Astrocyte (in vitro differentiated cells and primary cell): Measurements from ENCODE around the gene CROCC2. TPM values are rescaled to one million over a fixed set of nuclear protein-coding genes. Genes with fewer than 3 reads are reported as not detected.

Experiments
- DNase-seq: peaks from one replicate; pipeline ENCODE4 v3.0.0-alpha.2; 2010; ENCODE audit warnings: low read depth
- FAIRE-seq: peaks from 2 replicates; lab custom pipeline; 2011; peaks lifted over from hg19 to GRCh38; lab: Jason Lieb, UNC
- H2AFZ ChIP-seq: 2 replicates; pipeline ENCODE4 v1.6.0; 2012; ENCODE audit warnings: low read depth, low read length, inconsistent platforms
- H3K27ac ChIP-seq: 2 replicates; pipeline ENCODE4 v1.5.1; 2011; ENCODE audit warnings: low read depth, low read length, inconsistent platforms
- H3K27me3 ChIP-seq: 2 replicates; pipeline ENCODE4 v1.6.0; 2011; ENCODE audit warnings: low read length, inconsistent platforms; ENCODE audit not compliant: insufficient read depth
- H3K36me3 ChIP-seq: 2 replicates; pipeline ENCODE4 v1.5.1; 2011; ENCODE audit warnings: low read length, inconsistent platforms; ENCODE audit not compliant: insufficient read depth
- H3K4me1 ChIP-seq: 2 replicates; pipeline ENCODE4 v1.5.1; 2011; ENCODE audit warnings: low read length, inconsistent platforms; ENCODE audit not compliant: insufficient read depth
- H3K4me2 ChIP-seq: 2 replicates; pipeline ENCODE4 v1.6.0; 2012; ENCODE audit warnings: low read length, inconsistent platforms
- H3K4me3 ChIP-seq: 2 replicates; pipeline ENCODE4 v1.5.1; 2011; ENCODE audit warnings: low read depth, mild to moderate bottlenecking, low read length, inconsistent platforms; ENCODE audit not compliant: insufficient read depth
- H3K79me2 ChIP-seq: 2 replicates; pipeline ENCODE4 v1.6.0; 2012; ENCODE audit warnings: mild to moderate bottlenecking, low read length, inconsistent platforms; ENCODE audit not compliant: insufficient read depth
- H3K9ac ChIP-seq: 2 replicates; pipeline ENCODE4 v1.6.0; 2012; ENCODE audit warnings: mild to moderate bottlenecking, low read length, inconsistent platforms
- H3K9me3 ChIP-seq: 2 replicates; pipeline ENCODE4 v1.5.1; 2012; ENCODE audit warnings: low read depth, mild to moderate bottlenecking, low read length, inconsistent platforms; ENCODE audit not compliant: insufficient read depth
- H4K20me1 ChIP-seq: 2 replicates; pipeline ENCODE4 v1.6.0; 2012; ENCODE audit warnings: low read length, inconsistent platforms; ENCODE audit not compliant: insufficient read depth
- H3K27ac Mint-ChIP-seq: one replicate; pipeline ENCODE4 v1.8.0; 2021; ENCODE audit warnings: mild to moderate bottlenecking, mixed read lengths; ENCODE audit not compliant: unreplicated experiment
- H3K27me3 Mint-ChIP-seq: one replicate; pipeline ENCODE4 v1.8.0; 2021; ENCODE audit warnings: low read depth, mixed read lengths; ENCODE audit not compliant: unreplicated experiment
- H3K36me3 Mint-ChIP-seq: one replicate; pipeline ENCODE4 v1.8.0; 2021; ENCODE audit warnings: low read depth, mixed read lengths; ENCODE audit not compliant: unreplicated experiment
- H3K4me1 Mint-ChIP-seq: one replicate; pipeline ENCODE4 v1.8.0; 2021; ENCODE audit warnings: low read depth, mixed read lengths; ENCODE audit not compliant: unreplicated experiment
- H3K4me3 Mint-ChIP-seq: one replicate; pipeline ENCODE4 v1.8.0; 2021; ENCODE audit warnings: mild to moderate bottlenecking, moderate library complexity, mixed read lengths; ENCODE audit not compliant: unreplicated experiment
- H3K9me3 Mint-ChIP-seq: one replicate; pipeline ENCODE4 v1.8.0; 2021; ENCODE audit warnings: mild to moderate bottlenecking, mixed read lengths; ENCODE audit not compliant: unreplicated experiment
- CTCF ChIP-seq: IDR thresholded peaks from 2 replicates; pipeline ENCODE4 v1.5.1; 2011; ENCODE audit warnings: low read depth, mild to moderate bottlenecking, inconsistent platforms, low read length, moderate library complexity; ENCODE audit not compliant: insufficient read depth
- EZH2 ChIP-seq: IDR thresholded peaks from 2 replicates; pipeline ENCODE4 v1.6.1; 2012; ENCODE audit warnings: mild to moderate bottlenecking, low read length, inconsistent platforms; ENCODE audit not compliant: insufficient read depth
- total RNA-seq: library from RNA; stranded (reverse); gene quantifications from 2 replicates; pipeline ENCODE4 v1.2.1, GENCODE V29; 2021

Gene CROCC2
- total RNA-seq, 1 donor from 2014 or later, result not detected

DNA sequence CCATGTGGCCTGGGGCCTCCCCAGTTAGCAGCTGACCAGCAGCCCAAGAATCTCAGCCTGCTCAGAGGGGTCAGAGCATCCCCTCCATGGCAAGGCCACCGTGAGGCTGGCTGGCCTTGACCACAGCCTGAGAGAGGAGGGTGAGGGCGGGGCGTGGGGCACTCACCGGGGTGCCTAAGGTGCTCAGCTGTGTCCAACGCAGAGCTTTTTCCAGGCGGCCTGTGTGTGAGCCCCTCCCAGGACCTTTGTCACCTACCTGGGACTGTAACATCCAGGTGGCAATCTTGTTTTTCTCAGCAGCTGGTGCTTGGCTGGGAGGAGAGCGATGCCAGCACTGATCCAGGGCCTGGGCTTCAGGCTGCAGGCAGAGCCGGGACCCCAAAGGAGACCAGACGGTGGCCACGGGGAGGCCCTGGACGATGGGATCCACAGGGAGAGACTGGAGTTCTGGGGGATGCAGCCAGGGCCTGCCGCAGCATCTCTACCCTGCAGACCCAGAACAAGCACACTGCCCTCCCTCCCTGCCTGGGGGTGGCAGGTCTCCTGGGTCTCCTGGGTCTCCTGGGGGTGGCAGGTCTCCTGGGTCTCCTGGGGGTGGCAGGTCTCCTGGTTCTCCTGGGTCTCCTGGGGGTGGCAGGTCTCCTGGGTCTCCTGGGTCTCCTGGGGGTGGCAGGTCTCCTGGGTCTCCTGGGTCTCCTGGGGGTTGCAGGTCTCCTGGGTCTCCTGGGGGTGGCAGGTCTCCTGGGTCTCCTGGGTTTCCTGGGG lies 104.6 kb downstream of the CROCC2 start:
- Mint-ChIP-seq H3K4me3 (no peak overlapping the region), H3K9me3 (peaks cover 7% of the 10 kb centered on the region), H3K27ac (no peak overlapping the region), H3K36me3 (no peaks in the 10 kb centered on the region), H3K27me3 (peaks cover 25% of the 10 kb centered on the region), H3K4me1 (peaks cover 1% of the 10 kb centered on the region)
- Histone ChIP-seq H3K9ac (no peak overlapping the region), H3K27ac (no peak overlapping the region), H3K27me3 (no peaks in the 10 kb centered on the region), H3K4me2 (peak overlapping the region; percentile 86), H2AFZ (peak overlapping the region; percentile 74), H3K4me3 (no peak overlapping the region), H3K79me2 (peaks cover 3% of the 10 kb centered on the region), H3K36me3 (no peaks in the 10 kb centered on the region), H3K9me3 (no peaks in the 10 kb centered on the region), H4K20me1 (no peaks in the 10 kb centered on the region), H3K4me1 (peaks cover 17% of the 10 kb centered on the region)
- FAIRE-seq (no peak), DNase-seq (no peak)
- TF ChIP-seq EZH2 (no peak), CTCF (no peak)

DNA sequence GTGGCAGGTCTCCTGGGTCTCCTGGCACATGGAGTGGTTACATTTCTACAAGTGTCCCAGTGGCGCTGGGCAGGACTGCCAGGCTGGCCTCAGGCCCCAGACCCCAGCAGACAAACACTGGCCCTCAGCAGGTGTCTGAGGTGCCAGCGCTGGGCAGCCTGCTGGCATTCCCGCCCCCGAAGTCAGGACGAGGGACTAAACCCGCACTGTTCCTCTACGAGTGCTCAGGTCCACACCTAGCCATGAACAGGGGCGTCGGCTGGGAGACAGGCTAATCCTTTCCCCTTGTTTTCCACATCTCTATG lies 105.1 kb downstream of the CROCC2 start:
- peaks cover 25% of the 10 kb centered on the region for H3K27me3 Mint-ChIP-seq
- Histone ChIP-seq H3K79me2 (peaks cover 3% of the 10 kb centered on the region), H3K36me3 (no peaks in the 10 kb centered on the region), H3K4me3 (no peak overlapping the region), H3K27me3 (no peaks in the 10 kb centered on the region), H2AFZ (no peak overlapping the region), H4K20me1 (no peaks in the 10 kb centered on the region), H3K27ac (no peak overlapping the region), H3K9ac (no peak overlapping the region), H3K9me3 (no peaks in the 10 kb centered on the region), H3K4me1 (peaks cover 17% of the 10 kb centered on the region), H3K4me2 (no peak overlapping the region)
- FAIRE-seq (no peak), DNase-seq (no peak)
- TF ChIP-seq CTCF (no peak), EZH2 (no peak)
- H3K4me3 Mint-ChIP-seq, result no peak overlapping the region
- H3K4me1 Mint-ChIP-seq, result peaks cover 1% of the 10 kb centered on the region
- no peaks in the 10 kb centered on the region for H3K36me3 Mint-ChIP-seq
- no peak overlapping the region for H3K27ac Mint-ChIP-seq
- H3K9me3 Mint-ChIP-seq, result peaks cover 2% of the 10 kb centered on the region

DNA sequence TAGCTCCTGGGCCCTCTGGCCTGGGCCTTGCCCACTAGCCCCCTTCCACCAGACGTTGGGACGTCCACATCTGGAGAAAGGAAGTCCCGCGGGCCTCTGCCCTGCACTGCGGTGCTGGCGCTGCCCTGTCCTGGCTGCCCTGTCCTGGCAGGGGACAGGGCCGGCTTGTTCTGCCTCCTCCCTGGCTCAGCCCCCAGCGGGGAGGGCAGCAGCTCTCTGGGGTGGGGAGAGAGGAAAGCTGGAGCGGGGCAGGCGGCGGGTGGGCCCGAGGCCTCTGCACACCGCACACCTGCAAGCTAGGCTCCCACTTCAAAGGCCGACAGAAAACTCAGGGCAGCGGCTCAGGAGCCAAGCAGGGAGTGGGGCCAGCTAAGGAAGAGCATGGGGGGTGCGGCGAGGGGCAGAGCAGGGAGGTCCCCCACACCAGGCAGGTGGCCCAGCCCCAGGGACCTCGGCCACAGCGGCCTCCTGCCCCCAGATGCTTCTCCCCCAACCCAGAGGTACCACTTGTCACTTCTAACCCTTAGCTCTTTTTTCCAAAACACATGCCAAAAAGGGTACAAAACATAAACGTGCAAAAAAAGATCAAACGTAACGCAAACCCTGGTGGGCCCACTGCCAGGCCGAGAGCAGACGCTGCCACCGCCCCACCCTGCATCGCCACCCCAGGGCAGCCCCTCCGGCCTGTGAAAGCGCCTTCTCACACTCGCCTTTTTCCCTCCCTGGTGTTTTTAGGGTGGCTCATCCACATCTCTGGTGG lies 105.8 kb downstream of the CROCC2 start:
- Mint-ChIP-seq H3K4me3 (no peak overlapping the region), H3K36me3 (no peaks in the 10 kb centered on the region), H3K27ac (no peak overlapping the region), H3K4me1 (peaks cover 1% of the 10 kb centered on the region), H3K27me3 (peaks cover 20% of the 10 kb centered on the region), H3K9me3 (no peaks in the 10 kb centered on the region)
- H4K20me1 ChIP-seq, result no peaks in the 10 kb centered on the region
- no peaks in the 10 kb centered on the region for H3K9me3 ChIP-seq
- no peaks in the 10 kb centered on the region for H3K36me3 ChIP-seq
- H2AFZ ChIP-seq, result no peak overlapping the region
- H3K27ac ChIP-seq, result no peak overlapping the region
- peaks cover 17% of the 10 kb centered on the region for H3K4me1 ChIP-seq
- no peak overlapping the region for H3K4me2 ChIP-seq
- H3K4me3 ChIP-seq, result no peak overlapping the region
- H3K9ac ChIP-seq, result no peak overlapping the region
- no peaks in the 10 kb centered on the region for H3K27me3 ChIP-seq
- no peak for DNase-seq
- peaks cover 3% of the 10 kb centered on the region for H3K79me2 ChIP-seq
- no peak for FAIRE-seq
- TF ChIP-seq EZH2, result no peak
- TF ChIP-seq CTCF, result no peak
